ENCODE data around the gene NR6A1. TPM values are rescaled to one million over a fixed set of nuclear protein-coding genes. Genes with fewer than 3 reads are reported as not detected.

The NR6A1 gene
- total and polyA plus RNA-seq, 2 experiments from 2014 or later: 44.2 to 139 TPM

- Mint-ChIP-seq H3K9me3 (no peaks in the 10 kb centered on the region), H3K27ac (no peak overlapping the region), H3K27me3 (ENCODE audit: insufficient read depth, low read depth, poor library complexity) (peaks cover 18% of the 10 kb centered on the region), H3K36me3 (ENCODE audit: low read depth) (no peaks in the 10 kb centered on the region), H3K4me1 (peaks cover 23% of the 10 kb centered on the region), H3K4me3 (no peak overlapping the region)
- Histone ChIP-seq H3K36me3 (ENCODE audit: insufficient read depth) (no peaks in the 10 kb centered on the region), H3F3A (replicated peaks; ENCODE audit: low read depth) (0 out of 2 replicates have a peak, but pooled peaks cover 3% of the 10 kb centered on the region), H2AFZ (no peak overlapping the region), H3K27me3 (ENCODE audit: insufficient read depth) (peaks cover 9% of the 10 kb centered on the region), H3K79me2 (replicated peaks; ENCODE audit: insufficient read depth) (no peaks in the 10 kb centered on the region), H4K20me1 (replicated peaks; ENCODE audit: insufficient read depth) (no peaks in the 10 kb centered on the region), H3K4me1 (ENCODE audit: insufficient read depth) (peaks cover 10% of the 10 kb centered on the region; the same call in 1 of the 2 replicates), H3K27ac (ENCODE audit: low read depth) (no peak overlapping the region), H3K9me2 (ENCODE audit: insufficient read depth) (no peaks in the 10 kb centered on the region), H3K4me2 (no peak overlapping the region), H3K4me3 (no peak overlapping the region)
- DNase-seq (ENCODE audit: low spot score): no peak
- no peak for ATAC-seq
- TF ChIP-seq, protein P1, sequence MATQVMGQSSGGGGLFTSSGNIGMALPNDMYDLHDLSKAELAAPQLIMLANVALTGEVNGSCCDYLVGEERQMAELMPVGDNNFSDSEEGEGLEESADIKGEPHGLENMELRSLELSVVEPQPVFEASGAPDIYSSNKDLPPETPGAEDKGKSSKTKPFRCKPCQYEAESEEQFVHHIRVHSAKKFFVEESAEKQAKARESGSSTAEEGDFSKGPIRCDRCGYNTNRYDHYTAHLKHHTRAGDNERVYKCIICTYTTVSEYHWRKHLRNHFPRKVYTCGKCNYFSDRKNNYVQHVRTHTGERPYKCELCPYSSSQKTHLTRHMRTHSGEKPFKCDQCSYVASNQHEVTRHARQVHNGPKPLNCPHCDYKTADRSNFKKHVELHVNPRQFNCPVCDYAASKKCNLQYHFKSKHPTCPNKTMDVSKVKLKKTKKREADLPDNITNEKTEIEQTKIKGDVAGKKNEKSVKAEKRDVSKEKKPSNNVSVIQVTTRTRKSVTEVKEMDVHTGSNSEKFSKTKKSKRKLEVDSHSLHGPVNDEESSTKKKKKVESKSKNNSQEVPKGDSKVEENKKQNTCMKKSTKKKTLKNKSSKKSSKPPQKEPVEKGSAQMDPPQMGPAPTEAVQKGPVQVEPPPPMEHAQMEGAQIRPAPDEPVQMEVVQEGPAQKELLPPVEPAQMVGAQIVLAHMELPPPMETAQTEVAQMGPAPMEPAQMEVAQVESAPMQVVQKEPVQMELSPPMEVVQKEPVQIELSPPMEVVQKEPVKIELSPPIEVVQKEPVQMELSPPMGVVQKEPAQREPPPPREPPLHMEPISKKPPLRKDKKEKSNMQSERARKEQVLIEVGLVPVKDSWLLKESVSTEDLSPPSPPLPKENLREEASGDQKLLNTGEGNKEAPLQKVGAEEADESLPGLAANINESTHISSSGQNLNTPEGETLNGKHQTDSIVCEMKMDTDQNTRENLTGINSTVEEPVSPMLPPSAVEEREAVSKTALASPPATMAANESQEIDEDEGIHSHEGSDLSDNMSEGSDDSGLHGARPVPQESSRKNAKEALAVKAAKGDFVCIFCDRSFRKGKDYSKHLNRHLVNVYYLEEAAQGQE (IDR thresholded peaks at IDR 0.05; ENCODE audit: unreplicated experiment): no peak
- TF ChIP-seq, protein P2, sequence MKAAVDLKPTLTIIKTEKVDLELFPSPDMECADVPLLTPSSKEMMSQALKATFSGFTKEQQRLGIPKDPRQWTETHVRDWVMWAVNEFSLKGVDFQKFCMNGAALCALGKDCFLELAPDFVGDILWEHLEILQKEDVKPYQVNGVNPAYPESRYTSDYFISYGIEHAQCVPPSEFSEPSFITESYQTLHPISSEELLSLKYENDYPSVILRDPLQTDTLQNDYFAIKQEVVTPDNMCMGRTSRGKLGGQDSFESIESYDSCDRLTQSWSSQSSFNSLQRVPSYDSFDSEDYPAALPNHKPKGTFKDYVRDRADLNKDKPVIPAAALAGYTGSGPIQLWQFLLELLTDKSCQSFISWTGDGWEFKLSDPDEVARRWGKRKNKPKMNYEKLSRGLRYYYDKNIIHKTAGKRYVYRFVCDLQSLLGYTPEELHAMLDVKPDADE (IDR thresholded peaks at IDR 0.05): no peak
- TF ChIP-seq STAT1 (IDR thresholded peaks at IDR 0.05; ENCODE audit: unreplicated experiment): no peak
- no peak for TF ChIP-seq ZNF114 (CRISPR knock-in tag; IDR thresholded peaks at IDR 0.05)
- TF ChIP-seq ZNF331 (CRISPR knock-in tag; IDR thresholded peaks at IDR 0.05; ENCODE audit: low read depth): no peak
- TF ChIP-seq NANOG (IDR thresholded peaks at IDR 0.05; ENCODE audit: borderline replicate concordance): no peak
- no peak for TF ChIP-seq POLR2AphosphoS5 (IDR thresholded peaks at IDR 0.05; ENCODE audit: low read depth)
These were observed 281.1 kb downstream of the NR6A1 start for GRCh38 chr9:124490004-124490403.

DNA sequence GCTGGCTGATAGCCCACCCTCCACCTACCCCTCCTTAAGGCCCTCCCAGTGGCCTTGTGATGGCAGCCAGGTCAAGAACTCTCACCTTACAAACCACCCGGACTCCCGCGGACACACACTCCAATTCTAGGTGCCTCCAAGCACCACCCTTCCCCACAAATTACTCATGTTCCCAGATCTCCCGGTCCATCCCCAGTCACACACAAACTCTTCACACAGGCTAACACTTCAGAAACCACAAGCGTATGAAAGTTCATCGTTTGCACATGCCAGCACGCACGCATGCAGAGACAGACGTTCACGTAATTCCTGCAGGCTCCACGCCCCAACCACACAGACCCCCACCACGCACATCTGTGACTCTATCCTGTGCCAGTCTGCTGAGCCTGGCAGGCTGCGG is 281.9 kb downstream of the NR6A1 start:
- Histone ChIP-seq H3F3A (replicated peaks; ENCODE audit: low read depth) (0 out of 2 replicates have a peak, but pooled peaks cover 3% of the 10 kb centered on the region), H3K79me2 (replicated peaks; ENCODE audit: insufficient read depth) (no peaks in the 10 kb centered on the region), H2AFZ (no peak overlapping the region), H4K20me1 (replicated peaks; ENCODE audit: insufficient read depth) (no peaks in the 10 kb centered on the region), H3K36me3 (ENCODE audit: insufficient read depth) (no peaks in the 10 kb centered on the region), H3K4me3 (no peak overlapping the region), H3K4me2 (no peak overlapping the region), H3K4me1 (ENCODE audit: insufficient read depth) (peaks cover 10% of the 10 kb centered on the region; the same call in 1 of the 2 replicates), H3K9me2 (ENCODE audit: insufficient read depth) (no peaks in the 10 kb centered on the region), H3K27me3 (ENCODE audit: insufficient read depth) (peaks cover 9% of the 10 kb centered on the region), H3K27ac (ENCODE audit: low read depth) (no peak overlapping the region)
- DNase-seq (ENCODE audit: low spot score): no peak
- Mint-ChIP-seq H3K4me3 (no peak overlapping the region), H3K4me1 (peaks cover 23% of the 10 kb centered on the region), H3K9me3 (no peaks in the 10 kb centered on the region), H3K36me3 (ENCODE audit: low read depth) (no peaks in the 10 kb centered on the region), H3K27me3 (ENCODE audit: insufficient read depth, low read depth, poor library complexity) (peaks cover 18% of the 10 kb centered on the region), H3K27ac (no peak overlapping the region)
- ATAC-seq: no peak
- TF ChIP-seq STAT1 (IDR thresholded peaks at IDR 0.05; ENCODE audit: unreplicated experiment) (no peak), EZH2phosphoT487 (IDR thresholded peaks at IDR 0.05; ENCODE audit: unreplicated experiment) (no peak)
